WTC11 (cell line): ENCODE data around the gene ANKRD11. TPM values are rescaled to one million over a fixed set of nuclear protein-coding genes. Genes with fewer than 3 reads are reported as not detected.
"Not testable (repeated sequence)": the region's sequence is repeated elsewhere in the genome, so short reads cannot be mapped to it uniquely, and the experiment has no call there.

ENCODE experiments used
- ATAC-seq: fragments of 200-7000 bp; cut with Tn5 transposase; 2 replicates; pipeline ENCODE4 v1.10.0; 2021; ENCODE audit warnings: mild to moderate bottlenecking, moderate library complexity
- CTCF ChIA-PET: fragments of 300-600 bp; sonication (Branson Sonifier 250); formaldehyde crosslinking; loops from one replicate; lab custom pipeline; 2021; ENCODE audit warnings: antibody characterized with exemption; lab: Charles Lee
- POLR2A ChIA-PET: fragments of 350-600 bp; sonication (Branson Sonifier 250); formaldehyde crosslinking; loops from one replicate; lab custom pipeline; 2021; ENCODE audit warnings: antibody characterized with exemption; lab: Charles Lee
- DNase-seq: peaks from one replicate; pipeline ENCODE4 v3.0.0; 2021; ENCODE audit warnings: low spot score
- H3K27ac Mint-ChIP-seq: 2 replicates; pipeline ENCODE4 v1.8.0; 2021; ENCODE audit warnings: mixed read lengths
- H3K27me3 Mint-ChIP-seq: 2 replicates; pipeline ENCODE4 v1.8.0; 2021; ENCODE audit warnings: low read depth, mild to moderate bottlenecking, moderate library complexity, mixed read lengths
- H3K36me3 Mint-ChIP-seq: 2 replicates; pipeline ENCODE4 v1.8.0; 2021; ENCODE audit warnings: mixed read lengths
- H3K4me1 Mint-ChIP-seq: 2 replicates; pipeline ENCODE4 v1.8.0; 2022; ENCODE audit warnings: mixed read lengths
- H3K4me3 Mint-ChIP-seq: 2 replicates; pipeline ENCODE4 v1.8.0; 2021; ENCODE audit warnings: mild to moderate bottlenecking, moderate library complexity, mixed read lengths
- H3K9me3 Mint-ChIP-seq: 2 replicates; pipeline ENCODE4 v1.8.0; 2021; ENCODE audit warnings: mixed read lengths
- CREM ChIP-seq: sonication (generic); formaldehyde crosslinking; IDR thresholded peaks from 2 replicates; pipeline ENCODE4 v1.8.1; 2022; ENCODE audit warnings: mild to moderate bottlenecking, missing genetic modification reagents, moderate library complexity
- EMX1 ChIP-seq: fragments of 250-450 bp; sonication (Bioruptor Pico); IDR thresholded peaks from 2 replicates; pipeline ENCODE4 v1.8.0; 2021; ENCODE audit warnings: mild to moderate bottlenecking
- IRF2 ChIP-seq: sonication (generic); formaldehyde crosslinking; IDR thresholded peaks from 2 replicates; pipeline ENCODE4 v1.8.0; 2022; ENCODE audit warnings: low read depth, missing genetic modification reagents, borderline replicate concordance
- JUN ChIP-seq: sonication (generic); formaldehyde crosslinking; IDR thresholded peaks from 2 replicates; pipeline ENCODE4 v1.8.0; 2023; ENCODE audit warnings: mild to moderate bottlenecking, missing genetic modification reagents
- NR1H2 ChIP-seq: sonication (generic); formaldehyde crosslinking; IDR thresholded peaks from 2 replicates; pipeline ENCODE4 v1.9.0; 2021; ENCODE audit warnings: mild to moderate bottlenecking, moderate library complexity, missing genetic modification reagents
- NR3C1 ChIP-seq: sonication (generic); formaldehyde crosslinking; conservative IDR thresholded peaks from 2 replicates; pipeline ENCODE4 v1.8.1; 2023; ENCODE audit warnings: low read depth, mild to moderate bottlenecking, missing genetic modification reagents
- SP1 ChIP-seq: sonication (generic); formaldehyde crosslinking; conservative IDR thresholded peaks from 2 replicates; pipeline ENCODE4 v1.8.1; 2022; ENCODE audit warnings: missing genetic modification reagents
- ZNF121 ChIP-seq: sonication (generic); formaldehyde crosslinking; IDR thresholded peaks from 2 replicates; pipeline ENCODE4 v1.8.0; 2023; ENCODE audit warnings: missing genetic modification reagents
- ZNF232 ChIP-seq: sonication (generic); formaldehyde crosslinking; IDR thresholded peaks from 2 replicates; pipeline ENCODE4 v1.8.0; 2022; ENCODE audit warnings: mild to moderate bottlenecking, missing genetic modification reagents
- ZNF396 ChIP-seq: fragments of 250-450 bp; sonication (Bioruptor Pico); IDR thresholded peaks from 2 replicates; pipeline ENCODE4 v1.8.0; 2021; ENCODE audit warnings: mild to moderate bottlenecking, moderate library complexity, borderline replicate concordance
- total RNA-seq: library from RNA; stranded (reverse); gene quantifications from 3 replicates; pipeline ENCODE4 v1.2.3, GENCODE V29; 2021
- TF ChIP-seq, protein P1 (sequence below): sonication (generic); formaldehyde crosslinking; conservative IDR thresholded peaks from 2 replicates; pipeline ENCODE4 v1.8.1; 2023; ENCODE audit warnings: mild to moderate bottlenecking, low read depth, missing genetic modification reagents, moderate library complexity
- TF ChIP-seq, protein P2 (sequence below): sonication (generic); formaldehyde crosslinking; IDR thresholded peaks from 2 replicates; pipeline ENCODE4 v1.8.1; 2023; ENCODE audit warnings: mild to moderate bottlenecking, moderate library complexity, missing genetic modification reagents
- TF ChIP-seq, protein P3 (sequence below): sonication (generic); formaldehyde crosslinking; IDR thresholded peaks from 2 replicates; pipeline ENCODE4 v1.8.0; 2022; ENCODE audit warnings: mild to moderate bottlenecking, missing genetic modification reagents
- TF ChIP-seq, protein P4 (sequence below): fragments of 250-450 bp; sonication (Bioruptor Pico); IDR thresholded peaks from 2 replicates; pipeline ENCODE4 v1.8.0; 2021; ENCODE audit warnings: mild to moderate bottlenecking
- TF ChIP-seq, protein P5 (sequence below): sonication (generic); formaldehyde crosslinking; IDR thresholded peaks from 2 replicates; pipeline ENCODE4 v1.8.0; 2022; ENCODE audit warnings: mild to moderate bottlenecking, missing genetic modification reagents
- TF ChIP-seq, protein P6 (sequence below): sonication (generic); formaldehyde crosslinking; IDR thresholded peaks from 2 replicates; pipeline ENCODE4 v1.8.1; 2022; ENCODE audit warnings: low read depth, missing genetic modification reagents, borderline replicate concordance
- TF ChIP-seq, protein P7 (sequence below): fragments of 250-450 bp; sonication (Bioruptor Pico); conservative IDR thresholded peaks from 2 replicates; pipeline ENCODE4 v1.9.0; 2021; ENCODE audit warnings: mild to moderate bottlenecking

ANKRD11 gene
- total RNA-seq, 1 experiment from 2014 or later: 184 TPM

DNA sequence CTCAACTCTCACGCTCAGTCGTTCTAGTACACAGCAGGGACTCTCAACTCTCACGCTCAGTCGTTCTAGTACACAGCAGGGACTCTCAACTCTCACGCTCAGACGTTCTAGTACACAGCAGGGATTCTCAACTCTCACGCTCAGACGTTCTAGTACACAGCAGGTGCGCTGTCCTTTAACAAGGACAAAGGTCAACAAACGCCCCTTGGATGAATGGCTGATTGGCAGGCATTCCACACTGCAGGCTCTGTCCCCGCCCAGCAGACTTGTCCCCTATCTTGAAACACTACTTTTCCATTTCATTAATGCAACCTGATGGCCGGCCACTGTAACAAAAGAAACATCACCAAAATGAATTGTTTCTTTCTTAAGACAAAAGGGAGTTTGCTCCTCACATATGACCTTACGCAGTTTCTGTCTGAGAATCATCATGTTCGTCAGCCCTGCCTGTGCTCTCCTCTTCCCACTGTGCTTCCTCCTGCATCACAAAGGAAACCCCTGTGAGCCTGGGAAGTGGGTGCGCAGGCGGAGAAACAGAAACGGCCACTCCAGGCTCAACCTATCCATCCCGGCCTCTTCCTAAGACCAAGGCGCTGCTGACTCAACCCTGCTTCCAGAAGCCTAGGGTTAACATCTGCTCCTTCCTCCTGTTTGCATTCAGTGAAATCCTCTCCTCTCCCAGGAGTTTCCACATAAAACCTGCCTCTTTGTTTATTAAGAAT, 59.8 kb downstream of the ANKRD11 start (continued):
- TF ChIP-seq, protein P1, sequence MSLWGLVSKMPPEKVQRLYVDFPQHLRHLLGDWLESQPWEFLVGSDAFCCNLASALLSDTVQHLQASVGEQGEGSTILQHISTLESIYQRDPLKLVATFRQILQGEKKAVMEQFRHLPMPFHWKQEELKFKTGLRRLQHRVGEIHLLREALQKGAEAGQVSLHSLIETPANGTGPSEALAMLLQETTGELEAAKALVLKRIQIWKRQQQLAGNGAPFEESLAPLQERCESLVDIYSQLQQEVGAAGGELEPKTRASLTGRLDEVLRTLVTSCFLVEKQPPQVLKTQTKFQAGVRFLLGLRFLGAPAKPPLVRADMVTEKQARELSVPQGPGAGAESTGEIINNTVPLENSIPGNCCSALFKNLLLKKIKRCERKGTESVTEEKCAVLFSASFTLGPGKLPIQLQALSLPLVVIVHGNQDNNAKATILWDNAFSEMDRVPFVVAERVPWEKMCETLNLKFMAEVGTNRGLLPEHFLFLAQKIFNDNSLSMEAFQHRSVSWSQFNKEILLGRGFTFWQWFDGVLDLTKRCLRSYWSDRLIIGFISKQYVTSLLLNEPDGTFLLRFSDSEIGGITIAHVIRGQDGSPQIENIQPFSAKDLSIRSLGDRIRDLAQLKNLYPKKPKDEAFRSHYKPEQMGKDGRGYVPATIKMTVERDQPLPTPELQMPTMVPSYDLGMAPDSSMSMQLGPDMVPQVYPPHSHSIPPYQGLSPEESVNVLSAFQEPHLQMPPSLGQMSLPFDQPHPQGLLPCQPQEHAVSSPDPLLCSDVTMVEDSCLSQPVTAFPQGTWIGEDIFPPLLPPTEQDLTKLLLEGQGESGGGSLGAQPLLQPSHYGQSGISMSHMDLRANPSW (CRISPR knock-in tag): no peak
- TF ChIP-seq NR1H2 (CRISPR knock-in tag) (no peak), NR3C1 (no peak), JUN (CRISPR knock-in tag) (no peak), CREM (no peak), ZNF396 (CRISPR knock-in tag) (no peak)
- TF ChIP-seq, protein P2, sequence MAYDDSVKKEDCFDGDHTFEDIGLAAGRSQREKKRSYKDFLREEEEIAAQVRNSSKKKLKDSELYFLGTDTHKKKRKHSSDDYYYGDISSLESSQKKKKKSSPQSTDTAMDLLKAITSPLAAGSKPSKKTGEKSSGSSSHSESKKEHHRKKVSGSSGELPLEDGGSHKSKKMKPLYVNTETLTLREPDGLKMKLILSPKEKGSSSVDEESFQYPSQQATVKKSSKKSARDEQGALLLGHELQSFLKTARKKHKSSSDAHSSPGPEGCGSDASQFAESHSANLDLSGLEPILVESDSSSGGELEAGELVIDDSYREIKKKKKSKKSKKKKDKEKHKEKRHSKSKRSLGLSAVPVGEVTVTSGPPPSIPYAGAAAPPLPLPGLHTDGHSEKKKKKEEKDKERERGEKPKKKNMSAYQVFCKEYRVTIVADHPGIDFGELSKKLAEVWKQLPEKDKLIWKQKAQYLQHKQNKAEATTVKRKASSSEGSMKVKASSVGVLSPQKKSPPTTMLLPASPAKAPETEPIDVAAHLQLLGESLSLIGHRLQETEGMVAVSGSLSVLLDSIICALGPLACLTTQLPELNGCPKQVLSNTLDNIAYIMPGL (CRISPR knock-in tag): no peak
- TF ChIP-seq, protein P3, sequence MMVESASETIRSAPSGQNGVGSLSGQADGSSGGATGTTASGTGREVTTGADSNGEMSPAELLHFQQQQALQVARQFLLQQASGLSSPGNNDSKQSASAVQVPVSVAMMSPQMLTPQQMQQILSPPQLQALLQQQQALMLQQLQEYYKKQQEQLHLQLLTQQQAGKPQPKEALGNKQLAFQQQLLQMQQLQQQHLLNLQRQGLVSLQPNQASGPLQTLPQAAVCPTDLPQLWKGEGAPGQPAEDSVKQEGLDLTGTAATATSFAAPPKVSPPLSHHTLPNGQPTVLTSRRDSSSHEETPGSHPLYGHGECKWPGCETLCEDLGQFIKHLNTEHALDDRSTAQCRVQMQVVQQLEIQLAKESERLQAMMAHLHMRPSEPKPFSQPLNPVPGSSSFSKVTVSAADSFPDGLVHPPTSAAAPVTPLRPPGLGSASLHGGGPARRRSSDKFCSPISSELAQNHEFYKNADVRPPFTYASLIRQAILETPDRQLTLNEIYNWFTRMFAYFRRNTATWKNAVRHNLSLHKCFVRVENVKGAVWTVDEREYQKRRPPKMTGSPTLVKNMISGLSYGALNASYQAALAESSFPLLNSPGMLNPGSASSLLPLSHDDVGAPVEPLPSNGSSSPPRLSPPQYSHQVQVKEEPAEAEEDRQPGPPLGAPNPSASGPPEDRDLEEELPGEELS (CRISPR knock-in tag): no peak
- TF ChIP-seq, protein P4, sequence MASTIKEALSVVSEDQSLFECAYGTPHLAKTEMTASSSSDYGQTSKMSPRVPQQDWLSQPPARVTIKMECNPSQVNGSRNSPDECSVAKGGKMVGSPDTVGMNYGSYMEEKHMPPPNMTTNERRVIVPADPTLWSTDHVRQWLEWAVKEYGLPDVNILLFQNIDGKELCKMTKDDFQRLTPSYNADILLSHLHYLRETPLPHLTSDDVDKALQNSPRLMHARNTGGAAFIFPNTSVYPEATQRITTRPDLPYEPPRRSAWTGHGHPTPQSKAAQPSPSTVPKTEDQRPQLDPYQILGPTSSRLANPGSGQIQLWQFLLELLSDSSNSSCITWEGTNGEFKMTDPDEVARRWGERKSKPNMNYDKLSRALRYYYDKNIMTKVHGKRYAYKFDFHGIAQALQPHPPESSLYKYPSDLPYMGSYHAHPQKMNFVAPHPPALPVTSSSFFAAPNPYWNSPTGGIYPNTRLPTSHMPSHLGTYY (CRISPR knock-in tag): no peak
- TF ChIP-seq, protein P5, sequence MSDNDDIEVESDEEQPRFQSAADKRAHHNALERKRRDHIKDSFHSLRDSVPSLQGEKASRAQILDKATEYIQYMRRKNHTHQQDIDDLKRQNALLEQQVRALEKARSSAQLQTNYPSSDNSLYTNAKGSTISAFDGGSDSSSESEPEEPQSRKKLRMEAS (CRISPR knock-in tag): no peak

DNA sequence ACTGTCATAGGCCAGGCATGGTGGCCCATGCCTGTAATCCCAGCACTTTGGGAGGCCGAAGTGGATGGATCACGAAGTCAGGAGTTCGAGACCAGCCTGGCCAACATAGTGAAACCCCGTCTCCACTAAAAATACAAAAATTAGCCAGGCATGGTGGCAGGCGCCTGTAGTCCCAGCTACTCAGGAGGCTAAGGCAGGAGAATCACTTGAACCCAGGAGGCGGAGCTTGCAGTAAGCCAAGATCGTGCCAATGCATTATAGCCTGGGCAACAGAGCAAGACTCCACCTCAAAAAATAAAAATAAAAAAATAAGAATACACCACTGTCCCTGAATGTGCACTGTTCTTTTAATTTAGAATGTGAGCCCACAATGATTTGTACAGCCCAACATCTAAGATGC, 61.8 kb downstream of the ANKRD11 start:
- H3K4me3 Mint-ChIP-seq, H3K9me3 Mint-ChIP-seq, ATAC-seq, H3K36me3 Mint-ChIP-seq, POLR2A ChIA-PET, CTCF ChIA-PET, H3K27me3 Mint-ChIP-seq, H3K27ac Mint-ChIP-seq, DNase-seq: not testable (repeated sequence)
- H3K4me1 Mint-ChIP-seq: peaks cover 37% of the 10 kb centered on the region
- 0 out of 2 replicates have a peak, but pooled peaks have one; percentile 26 for TF ChIP-seq ZNF121 (CRISPR knock-in tag)

DNA sequence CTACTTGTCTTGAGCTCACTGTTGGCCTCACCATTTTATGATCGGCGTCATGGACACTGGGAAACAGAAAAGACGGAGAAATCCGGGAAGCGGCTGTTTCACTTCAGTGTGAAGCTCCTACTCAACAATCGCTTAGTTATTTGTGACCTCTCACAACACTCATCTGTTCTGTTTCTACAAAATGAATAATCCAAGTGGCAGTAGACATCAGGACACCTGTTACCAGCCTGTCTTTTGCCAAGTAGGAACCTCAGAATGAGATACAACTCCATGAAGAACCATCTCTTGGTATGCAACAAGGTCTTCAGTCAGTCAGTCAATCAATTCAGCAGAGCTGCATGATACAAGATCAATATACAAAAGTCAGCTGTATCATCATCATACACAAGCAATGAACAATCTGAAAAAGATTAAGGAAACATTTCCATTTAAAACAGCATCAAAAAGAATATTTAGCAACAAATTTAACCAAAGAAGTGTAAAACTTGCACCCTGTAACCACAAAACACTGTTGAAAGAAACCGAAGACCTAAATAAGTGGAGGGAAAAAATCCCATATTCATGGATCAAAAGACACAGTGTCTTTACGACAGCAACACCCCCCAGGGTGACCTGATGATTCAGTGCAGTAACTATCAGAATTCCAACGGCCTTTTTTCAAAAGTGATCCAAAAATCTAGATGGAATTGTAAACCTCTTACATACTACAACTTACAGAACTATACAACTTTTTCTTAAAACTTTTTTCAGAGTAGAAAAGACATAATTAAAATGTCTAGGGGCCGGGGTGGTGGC, 63.4 kb downstream of the ANKRD11 start:
- Mint-ChIP-seq H3K4me1 (peaks cover 50% of the 10 kb centered on the region), H3K27ac (peak overlapping the region; percentile 73), H3K4me3 (no peak overlapping the region), H3K9me3 (peaks cover 5% of the 10 kb centered on the region; the same call in 1 of the 2 replicates), H3K36me3 (peaks cover 6% of the 10 kb centered on the region; the same call in 1 of the 2 replicates), H3K27me3 (no peaks in the 10 kb centered on the region)
- CTCF ChIA-PET: interaction anchor here (0.6 to 1.2 kb wide), 9 partner anchors 9 to 133 kb away, joined by 3 to 5 read pairs (median 4); no protein-coding TSS in a partner anchor
- ATAC-seq: no peak
- no peak for DNase-seq
- POLR2A ChIA-PET: no interaction called here
- no peak for TF ChIP-seq SP1 (CRISPR knock-in tag)
- TF ChIP-seq, protein P6, sequence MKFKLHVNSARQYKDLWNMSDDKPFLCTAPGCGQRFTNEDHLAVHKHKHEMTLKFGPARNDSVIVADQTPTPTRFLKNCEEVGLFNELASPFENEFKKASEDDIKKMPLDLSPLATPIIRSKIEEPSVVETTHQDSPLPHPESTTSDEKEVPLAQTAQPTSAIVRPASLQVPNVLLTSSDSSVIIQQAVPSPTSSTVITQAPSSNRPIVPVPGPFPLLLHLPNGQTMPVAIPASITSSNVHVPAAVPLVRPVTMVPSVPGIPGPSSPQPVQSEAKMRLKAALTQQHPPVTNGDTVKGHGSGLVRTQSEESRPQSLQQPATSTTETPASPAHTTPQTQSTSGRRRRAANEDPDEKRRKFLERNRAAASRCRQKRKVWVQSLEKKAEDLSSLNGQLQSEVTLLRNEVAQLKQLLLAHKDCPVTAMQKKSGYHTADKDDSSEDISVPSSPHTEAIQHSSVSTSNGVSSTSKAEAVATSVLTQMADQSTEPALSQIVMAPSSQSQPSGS: no peak
- TF ChIP-seq ZNF232 (CRISPR knock-in tag): no peak
- TF ChIP-seq IRF2: no peak
- no peak for TF ChIP-seq EMX1
- TF ChIP-seq, protein P7, sequence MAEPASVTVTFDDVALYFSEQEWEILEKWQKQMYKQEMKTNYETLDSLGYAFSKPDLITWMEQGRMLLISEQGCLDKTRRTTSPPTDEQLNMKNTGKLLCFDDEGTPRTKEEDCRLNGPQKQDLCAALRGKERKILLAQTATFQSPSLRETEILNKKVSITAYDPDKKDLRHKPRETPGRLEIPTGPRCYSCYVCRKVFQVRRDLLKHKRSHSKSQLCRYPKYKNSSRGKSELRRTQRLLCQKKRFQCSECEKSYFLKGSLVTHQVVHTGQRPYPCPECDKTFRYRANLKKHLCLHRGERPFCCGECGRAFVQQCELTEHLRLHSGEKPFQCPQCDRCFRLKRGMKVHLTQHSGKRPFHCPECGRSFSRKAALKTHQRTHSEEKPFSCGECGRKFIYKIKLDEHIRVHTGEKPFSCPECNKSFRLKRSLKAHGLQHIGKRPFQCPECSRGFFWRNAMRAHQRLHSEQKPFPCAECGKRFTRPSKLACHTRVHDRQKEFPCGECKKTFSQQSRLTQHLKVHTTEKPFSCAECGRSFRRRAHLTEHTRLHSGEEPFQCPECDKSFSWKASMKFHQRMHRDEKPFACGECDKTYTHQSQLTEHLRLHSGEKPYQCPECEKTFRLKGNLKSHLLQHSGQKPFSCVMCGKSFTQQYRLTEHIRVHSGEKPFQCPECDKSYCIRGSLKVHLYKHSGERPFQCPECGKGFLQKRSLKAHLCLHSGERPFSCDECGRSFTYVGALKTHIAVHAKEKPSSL (CRISPR knock-in tag): no peak
